GM18517 (cell line): ENCODE measurements around the gene FMN1.

Source experiments
- ATAC-seq: cut with Tn5 transposase; IDR thresholded peaks from one replicate; pipeline ENCODE4 v1.9.1; 2021; ENCODE audit warnings: mild to moderate bottlenecking, moderate library complexity; ENCODE audit not compliant: unreplicated experiment

Gene FMN1

DNA sequence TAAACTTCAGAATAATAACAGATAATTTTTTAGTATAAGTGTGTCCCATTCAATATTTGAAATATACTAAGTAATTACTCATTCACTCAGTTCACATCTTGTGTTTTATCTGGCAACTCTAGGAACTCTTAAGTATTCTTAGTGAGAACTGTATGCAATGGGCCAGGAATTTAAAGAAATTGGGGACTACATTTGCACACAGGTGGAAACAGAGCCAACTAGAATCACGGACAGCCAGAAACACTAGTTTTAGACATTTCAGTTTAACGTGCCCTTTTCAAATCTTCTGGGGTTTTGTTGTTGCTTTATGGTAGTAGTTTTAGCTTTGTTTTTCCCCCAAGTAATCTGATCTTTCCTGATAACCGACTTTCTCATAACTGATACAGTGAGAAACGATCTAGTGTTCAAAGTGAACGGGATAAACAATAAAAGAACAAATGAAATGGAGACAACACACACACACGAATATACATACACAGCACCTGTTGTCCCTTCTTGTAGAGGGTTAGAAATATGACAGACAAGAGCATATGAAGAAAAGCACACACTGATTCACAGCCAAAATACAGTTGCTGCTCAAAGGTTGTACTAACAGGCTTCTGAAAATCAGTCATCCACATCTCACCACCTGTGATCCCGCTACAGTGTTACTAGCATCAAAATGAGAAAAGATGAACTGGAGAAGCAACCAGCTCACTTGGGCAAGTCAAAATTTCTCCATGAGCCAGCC is 167.0 kb downstream of the FMN1 start:
- ATAC-seq: no peak

DNA sequence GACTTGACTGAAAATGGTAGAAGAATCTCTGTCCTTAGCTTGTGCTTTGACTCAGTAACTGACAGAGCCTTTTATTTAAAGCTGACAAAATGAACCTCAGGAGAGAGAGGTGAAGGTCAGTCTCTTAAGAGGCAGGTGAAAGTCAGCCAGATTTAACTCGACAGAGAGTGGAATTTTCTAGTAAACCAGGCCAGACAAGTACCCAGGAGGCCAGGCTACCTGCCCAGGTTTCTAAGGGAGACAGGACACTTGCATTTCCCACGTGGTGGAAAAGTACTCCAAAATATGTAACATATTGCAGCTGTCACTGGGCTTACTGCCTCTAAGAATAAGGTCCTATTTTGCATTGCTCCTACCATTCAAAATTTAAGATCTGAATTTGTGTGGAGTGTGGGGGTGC is 167.9 kb downstream of the FMN1 start:
- no peak for ATAC-seq

DNA sequence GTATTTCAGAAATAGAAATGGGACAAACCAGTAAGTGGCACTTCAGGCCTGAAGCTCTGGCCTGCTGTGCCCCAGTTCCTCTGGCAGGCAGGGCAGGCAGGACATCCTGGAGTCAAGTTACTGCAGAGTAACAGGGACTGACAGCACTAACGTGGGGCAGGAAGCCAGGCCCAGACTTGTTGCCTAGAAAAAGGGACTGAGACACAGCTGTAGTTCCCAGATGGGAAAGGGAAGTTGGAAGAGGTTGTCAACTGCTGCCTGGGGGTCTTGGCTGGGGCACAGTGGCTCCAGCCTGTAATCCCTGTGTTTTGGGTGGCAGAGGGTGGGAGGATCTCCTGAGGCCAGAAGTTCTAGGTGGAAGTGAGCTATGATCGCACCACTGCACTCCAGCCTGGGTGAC is 171.9 kb downstream of the FMN1 start:
- ATAC-seq: no peak

DNA sequence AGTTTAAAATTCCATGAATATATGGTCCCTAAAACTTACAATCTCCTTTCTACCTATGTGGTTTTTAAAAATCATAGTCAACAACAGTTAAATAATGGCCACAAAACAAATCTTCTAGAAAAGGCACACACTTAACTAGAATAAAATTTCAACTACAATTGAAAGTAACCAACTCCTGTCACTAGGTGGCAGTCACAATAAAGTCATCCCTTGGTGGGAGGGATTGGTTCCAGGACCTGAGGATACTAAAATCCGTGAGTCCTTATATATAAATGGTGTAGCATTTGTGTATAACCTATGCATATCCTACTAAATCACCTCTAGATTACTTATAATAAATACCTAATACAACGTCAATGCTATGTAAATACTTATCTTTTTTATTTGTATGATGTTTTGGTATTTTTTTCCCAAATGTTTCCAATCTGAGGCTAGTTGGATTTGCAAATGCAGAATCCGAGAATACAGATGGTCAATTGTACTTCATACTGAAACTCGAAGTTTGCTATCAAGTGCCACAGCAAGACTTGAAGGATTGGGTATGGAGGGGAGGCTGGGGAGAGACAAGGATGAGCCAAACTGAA is 172.6 kb downstream of the FMN1 start:
- no peak for ATAC-seq

DNA sequence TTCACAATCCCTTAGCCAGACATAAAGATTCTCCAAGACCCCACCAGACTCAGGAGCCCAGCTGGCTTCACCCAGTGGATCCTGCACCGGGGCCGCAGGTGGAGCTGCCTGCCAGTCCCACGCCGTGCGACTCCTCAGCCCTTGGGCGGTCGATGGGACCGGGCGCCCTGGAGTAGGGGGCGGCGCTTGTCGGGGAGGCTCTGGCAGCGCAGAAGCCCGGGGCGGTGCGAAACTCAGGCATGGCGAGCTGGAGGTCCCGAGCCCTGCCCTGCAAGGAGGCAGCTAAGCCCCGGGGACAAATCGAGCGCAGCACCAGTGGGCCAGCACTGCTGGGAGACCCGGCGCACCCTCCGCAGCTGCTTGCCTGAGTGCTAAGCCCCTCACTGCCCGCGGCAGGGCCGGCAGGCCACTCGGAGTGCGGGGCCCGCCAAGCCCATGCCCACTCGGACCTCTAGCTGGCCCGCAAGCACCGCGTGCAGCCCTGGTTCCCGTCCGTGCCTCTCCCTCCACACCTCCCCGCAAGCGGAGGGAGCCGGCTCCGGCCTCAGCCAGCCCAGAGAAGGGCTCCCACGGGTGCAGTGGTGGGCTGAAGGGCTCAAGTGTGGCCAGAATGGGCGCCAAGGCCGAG is 175.0 kb downstream of the FMN1 start:
- ATAC-seq: no peak

DNA sequence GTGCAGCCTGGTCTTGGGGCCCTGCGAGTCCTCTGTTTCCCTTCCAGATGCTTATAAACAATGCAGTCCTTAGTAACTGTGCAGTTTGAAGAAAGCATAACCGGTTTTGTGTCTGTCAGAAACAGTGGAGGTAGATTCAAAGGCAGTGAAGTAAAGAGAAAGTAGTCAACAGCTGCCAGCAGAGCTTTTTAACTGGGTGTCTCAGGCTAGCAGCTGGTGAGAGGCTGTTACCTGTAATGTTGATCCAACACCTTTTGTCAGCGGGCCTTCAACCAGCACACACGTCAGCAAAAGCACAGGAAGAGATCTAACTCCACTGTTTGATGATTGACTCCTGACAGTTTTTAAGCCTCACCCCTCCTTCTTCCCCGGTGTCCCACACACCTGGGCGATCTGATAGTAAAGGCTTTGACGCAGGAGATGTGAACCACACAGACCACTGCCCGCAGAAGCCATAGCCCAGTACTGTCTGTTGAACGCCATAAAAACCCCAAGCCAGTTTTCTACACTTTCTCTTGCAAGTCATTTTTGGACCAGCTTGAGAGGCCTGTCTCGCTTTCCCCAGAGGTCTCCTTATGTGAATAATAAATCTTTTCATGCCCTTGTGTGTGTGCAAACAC is 178.0 kb downstream of the FMN1 start:
- ATAC-seq: no peak

DNA sequence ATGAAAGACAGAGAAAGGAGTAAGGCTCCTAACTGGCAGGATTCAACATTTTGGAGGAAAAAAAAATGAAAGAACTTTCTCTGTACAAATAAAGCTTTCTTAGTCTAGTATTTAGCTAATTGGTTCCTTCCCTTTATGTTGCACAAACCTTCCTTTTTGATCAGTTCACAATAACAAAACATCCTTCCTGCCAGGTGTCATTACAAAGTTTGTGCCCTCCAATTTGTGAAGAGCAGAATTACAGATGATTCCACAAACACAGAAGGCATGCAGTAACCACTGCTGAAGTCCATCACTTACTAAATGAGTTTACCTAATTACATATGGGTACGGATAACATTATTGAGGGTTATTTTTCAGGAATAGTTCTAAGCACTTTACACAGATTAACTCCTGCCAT is 179.9 kb downstream of the FMN1 start:
- ATAC-seq: no peak

DNA sequence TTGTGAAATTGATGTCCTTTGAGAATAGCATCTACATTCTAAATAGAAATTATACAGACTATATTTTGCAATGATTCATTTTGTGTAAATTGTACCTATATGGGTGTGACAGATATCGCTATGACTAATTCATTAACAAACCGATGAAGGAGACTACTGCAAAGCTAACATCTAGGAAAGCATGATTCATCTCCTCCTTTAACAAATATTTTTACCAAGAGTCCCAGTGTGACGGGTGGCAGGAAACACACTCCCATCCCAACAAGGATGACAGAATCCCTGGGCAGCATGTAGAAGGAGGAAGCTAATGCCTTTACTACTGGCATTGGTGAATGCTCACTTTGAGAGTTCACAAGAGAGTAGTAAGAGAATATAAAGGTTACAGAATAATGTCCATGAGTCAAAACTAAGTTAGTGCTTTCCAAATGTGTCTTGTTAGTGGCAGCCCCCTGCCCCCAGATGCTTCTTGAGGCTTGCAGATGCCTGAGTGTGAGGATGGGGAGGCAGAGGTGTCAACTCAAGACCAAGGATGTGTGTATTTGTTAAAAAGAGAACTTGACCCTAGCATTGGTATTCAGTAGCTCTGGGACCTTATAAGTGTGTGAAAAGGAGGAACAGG is 180.6 kb downstream of the FMN1 start:
- ATAC-seq: no peak

DNA sequence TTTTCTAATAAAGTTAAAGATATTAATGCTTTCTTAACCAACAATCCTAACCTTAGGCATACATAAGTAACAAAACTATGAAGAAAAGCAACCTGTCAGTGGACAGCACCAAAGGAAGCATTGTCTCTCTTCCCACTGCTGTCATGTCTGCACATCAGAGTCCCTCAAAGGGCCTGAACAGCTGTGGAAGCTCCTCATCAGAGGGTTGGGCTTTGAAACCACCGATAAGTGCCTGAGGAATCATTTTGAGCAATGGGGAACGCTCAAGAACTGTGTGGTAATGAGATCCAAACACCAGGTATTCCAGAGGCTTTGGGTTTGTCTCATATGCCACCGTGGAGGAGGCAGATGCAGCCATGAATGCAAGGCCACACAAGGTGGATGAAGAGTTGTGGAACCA is 182.5 kb downstream of the FMN1 start:
- ATAC-seq: no peak

DNA sequence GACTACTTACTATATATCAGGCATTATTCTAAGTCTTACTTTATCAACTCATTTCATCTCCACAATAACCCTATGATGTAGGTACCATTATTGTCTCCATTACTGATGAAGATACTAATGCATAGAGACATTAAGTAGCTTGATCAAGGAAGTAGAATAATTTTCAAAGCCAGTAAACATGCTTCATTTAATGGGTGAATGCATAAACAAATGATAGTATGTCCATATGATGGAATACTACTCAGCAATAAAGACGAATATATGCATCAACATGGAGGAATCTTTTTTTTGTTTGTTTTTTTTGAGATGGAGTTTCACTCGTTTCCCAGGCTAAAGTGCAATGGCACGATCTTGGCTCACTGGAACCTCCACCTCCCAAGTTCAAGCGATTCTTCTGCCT is 184.9 kb downstream of the FMN1 start:
- no peak for ATAC-seq

DNA sequence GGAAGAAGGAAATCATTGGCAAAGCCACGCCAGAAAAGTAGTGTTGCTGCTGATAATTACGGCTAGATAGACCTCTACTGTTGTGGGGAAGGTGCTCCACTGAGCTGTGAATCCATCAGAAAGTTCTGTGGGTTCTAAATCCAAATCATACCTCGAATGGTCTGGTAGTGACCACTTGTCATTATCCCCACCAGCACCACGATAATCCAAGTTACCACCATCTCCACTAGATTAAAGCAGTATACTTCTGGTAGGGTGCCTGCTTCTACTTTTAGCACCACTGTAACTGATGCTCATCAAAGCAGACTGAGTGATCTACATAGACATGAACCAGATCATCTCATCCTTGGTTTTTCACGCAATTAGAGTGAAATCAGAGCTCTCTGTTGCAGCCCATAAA is 185.5 kb downstream of the FMN1 start:
- no peak for ATAC-seq

DNA sequence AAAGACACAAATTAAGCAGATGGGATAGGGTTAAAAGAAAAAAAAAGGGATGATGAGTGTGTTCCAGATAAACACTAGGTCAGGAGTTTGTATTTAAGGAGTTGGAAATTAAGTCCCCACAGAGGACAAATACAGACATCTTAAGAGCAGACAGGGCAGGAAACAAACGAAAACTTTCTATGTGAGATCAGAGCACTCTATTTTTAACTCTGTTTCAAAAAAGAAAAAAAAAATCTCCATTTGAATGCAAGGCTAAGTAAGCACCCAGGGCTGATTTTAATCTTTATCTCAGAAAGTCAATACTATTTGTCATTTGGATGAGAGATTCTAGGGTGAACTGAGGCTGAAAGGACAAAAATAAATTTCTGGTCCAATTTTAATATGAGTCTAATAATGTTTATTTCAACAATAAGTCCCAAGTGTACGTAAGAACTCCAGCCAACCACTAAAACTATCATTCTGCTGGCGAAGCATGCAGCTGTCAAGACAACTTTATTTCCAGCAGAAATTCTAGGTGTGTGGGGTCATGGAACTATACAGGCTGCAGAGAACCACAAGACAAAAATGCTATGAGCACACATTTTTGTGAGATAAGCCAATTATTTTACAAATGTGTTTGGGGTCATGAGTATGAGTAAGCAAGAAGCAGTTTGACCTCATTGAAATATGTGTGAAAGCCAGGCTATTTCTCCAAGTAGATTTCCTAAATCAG is 186.1 kb downstream of the FMN1 start:
- ATAC-seq: no peak

DNA sequence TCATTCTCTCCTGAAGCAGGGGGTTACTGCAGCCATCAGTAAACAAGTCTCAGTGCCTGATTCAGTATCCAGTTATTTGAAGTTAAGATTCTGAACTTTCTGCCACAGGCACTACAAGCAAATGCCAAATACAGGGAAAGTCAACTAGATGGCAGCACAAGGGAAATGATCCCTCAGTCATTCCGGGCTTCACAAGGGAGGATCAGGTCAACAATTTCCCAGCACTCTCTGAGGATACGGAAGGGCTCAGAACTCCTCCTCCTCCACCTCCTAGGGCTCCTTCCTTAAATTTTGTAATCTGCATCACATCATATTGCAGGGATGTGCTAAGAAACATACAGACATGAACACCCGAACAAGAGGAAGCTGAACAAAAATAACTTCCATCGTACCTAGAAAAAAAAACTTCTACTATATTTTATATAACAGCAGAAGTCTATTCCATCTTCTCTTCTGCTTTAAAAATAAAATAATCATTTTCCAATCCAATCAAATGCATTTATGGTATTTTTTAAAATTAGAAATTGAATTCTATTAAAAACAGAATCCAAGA is 187.1 kb downstream of the FMN1 start:
- no peak for ATAC-seq

DNA sequence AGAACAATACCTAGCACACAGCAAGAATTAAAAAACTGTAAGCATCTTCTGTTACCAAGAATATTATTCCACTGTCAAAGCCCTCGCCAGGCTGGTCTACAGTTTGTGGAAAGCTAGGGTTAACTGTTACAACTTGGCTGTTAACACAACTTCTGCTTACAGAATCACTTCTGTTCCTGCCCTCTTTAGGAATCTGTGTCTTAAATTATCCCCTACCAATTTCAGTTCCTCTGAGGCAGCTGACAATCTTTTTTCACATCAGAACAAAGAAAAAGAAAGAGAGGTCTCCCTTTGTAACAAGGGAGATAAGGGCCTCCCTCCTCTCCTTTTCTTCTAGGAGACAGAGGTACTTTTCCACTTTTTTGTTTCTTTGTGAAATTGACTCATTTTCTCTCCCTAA is 188.9 kb downstream of the FMN1 start:
- no peak for ATAC-seq

DNA sequence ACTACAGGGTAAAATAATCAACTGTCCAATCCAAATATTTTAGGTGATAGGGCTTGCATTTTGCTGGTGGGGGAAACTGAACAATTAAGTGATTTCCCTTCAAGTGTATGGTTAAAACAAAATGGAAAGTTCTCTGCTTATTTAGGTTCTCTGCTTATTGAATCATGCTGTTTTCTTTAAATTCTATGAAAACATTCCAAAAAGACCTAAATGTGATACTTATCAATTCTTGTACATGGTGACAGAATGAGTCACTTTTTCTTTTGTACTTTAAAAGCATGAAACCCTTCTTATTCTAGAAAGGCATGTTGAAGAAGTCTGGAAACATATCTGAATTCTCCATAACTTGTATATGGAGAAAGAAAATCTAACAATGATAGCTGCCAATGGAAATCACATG is 192.6 kb downstream of the FMN1 start:
- no peak for ATAC-seq

DNA sequence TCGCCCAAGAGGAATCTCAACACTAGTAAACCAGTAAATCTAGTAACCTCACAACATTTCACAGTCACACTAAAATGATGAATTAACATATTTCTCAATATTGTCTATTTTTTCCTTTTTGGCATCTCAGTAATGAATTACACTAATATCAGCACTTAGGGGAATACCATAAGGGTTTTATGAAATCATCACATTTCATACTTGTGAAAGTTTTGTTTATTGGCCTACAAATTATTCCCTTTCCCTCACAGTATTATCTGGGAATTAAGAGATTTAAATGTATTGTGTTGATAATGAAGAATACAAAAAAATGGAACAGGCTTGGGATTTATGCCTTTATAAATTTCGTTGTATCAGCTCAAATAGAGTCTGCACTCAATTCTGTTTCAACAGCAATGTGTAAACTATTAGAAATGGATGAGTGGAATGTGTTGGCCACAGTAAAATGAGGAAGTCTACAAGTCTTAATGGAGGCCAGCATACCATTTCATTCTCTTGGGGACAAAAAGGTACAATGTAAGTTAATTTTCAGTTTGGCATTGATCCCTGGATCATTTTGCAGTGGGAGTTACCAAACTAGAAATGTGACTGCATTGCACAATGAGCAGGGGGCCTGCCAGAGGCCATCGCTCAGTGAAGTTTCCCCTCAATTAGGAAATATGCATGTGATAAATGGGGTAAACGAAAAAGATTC is 195.4 kb downstream of the FMN1 start:
- ATAC-seq: no peak

DNA sequence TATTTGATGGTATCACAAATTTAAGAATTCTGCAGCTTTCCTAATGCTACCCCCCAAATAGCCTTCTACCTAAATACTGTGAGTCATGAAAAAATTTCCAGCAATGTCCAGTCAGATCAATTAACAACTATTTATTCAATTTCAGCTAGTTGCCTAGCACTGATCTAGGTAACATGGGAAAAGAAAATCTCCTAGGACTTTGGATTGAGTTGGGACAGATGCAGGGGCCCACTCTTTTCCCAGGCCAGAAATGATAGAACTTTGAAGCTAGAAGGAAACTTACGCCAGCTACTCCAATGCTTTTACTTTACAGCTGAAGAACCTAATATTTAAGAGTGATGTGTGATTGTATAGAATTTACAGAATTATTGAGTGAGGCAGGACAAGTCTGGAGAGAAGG is 196.3 kb downstream of the FMN1 start:
- ATAC-seq: no peak

DNA sequence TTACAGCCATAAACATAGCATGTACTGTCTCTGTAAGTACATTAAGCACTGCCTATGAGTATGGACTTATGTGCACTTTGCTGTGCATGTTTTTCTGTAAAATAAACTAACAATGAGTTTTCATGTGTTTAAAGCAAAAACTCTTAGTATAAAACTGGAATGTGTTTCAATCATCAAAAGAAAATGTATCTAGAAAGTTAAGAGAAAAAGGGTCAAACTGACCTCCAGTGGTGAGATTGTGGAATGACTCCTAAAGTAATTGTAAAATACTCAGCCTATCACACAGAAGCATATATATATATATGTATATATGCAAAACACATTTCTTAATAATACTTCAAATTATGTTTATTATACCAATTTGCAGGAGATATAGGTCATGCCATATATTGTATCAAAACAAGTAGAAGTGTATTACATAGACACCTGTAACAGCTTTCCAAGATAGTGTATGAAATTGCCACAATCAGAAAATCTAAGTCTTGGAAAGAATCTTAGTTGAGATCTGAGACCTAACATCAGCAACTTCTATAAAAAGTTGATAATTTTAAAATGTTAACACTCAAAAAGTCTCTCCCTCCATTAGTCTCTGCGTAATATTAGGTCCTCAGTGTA is 199.6 kb downstream of the FMN1 start:
- no peak for ATAC-seq

DNA sequence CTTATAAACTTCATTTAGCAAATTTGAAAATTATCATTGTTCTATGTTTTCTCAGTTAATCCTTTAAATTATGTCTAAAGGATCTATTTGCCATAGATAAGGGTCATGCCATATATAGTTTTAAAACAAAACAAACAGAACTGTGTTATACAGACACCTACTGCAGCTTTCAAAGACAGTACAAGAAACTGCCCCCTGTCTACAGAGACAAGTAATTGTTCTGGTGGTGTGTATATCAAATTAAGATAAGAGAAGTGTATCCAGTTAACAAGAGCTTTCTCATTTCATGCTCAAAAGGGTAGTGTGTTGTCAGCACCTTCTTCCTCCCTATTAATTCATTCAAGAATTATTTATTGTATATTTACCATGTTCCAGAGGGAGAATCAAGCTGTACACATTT is 201.2 kb downstream of the FMN1 start:
- no peak for ATAC-seq

DNA sequence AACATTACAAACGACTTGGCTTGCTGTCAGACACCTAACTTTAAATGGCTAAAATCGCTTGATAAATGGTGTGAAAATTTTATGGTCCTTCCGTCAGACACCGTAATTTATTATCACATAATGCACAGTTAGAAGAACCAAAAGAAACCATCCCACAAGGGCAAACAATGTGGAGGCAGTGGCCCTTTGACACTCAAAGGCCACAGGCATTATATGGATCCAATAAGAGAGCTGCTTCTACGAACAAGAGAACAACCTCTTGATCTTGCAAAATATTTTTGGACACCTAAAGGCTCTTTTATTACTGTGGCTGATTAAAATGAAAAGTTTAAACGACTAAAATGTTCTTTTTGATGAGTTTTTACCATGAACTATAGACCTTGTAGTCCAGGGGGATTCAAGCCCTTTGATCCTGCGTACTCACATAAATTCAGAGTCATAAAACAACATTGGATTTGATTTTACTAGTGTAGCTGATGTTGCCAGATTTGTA is 202.8 kb downstream of the FMN1 start:
- no peak for ATAC-seq
